SK-N-SH treated with all-trans-retinoic acid at 6 μM for 48 hours (cell line): ENCODE data around the gene ARSG.

Experiments
- ATAC-seq: fragments of 200-7000 bp; cut with Tn5 transposase; 3 replicates; pipeline ENCODE4 v1.9.1; 2020; ENCODE audit warnings: mild to moderate bottlenecking, moderate library complexity
- ARNTL ChIP-seq: fragments of 450-650 bp; formaldehyde crosslinking; IDR thresholded peaks from 2 replicates; pipeline ENCODE4 v1.5.0; 2020; ENCODE audit warnings: low read depth, mild to moderate bottlenecking, moderate library complexity, borderline replicate concordance
- CSDC2 ChIP-seq: fragments of 250-450 bp; sonication (Bioruptor Pico); IDR thresholded peaks from 2 replicates; pipeline ENCODE4 v1.5.0; 2020; ENCODE audit warnings: mild to moderate bottlenecking, moderate library complexity
- CSRNP3 ChIP-seq: fragments of 250-450 bp; sonication (Bioruptor Pico); IDR thresholded peaks from 2 replicates; pipeline ENCODE4 v1.5.1; 2021; ENCODE audit warnings: mild to moderate bottlenecking, moderate library complexity
- GLIS3 ChIP-seq: fragments of 250-450 bp; sonication (Bioruptor Pico); IDR thresholded peaks from 2 replicates; pipeline ENCODE4 v1.5.0; 2020; ENCODE audit warnings: mild to moderate bottlenecking, moderate library complexity
- OSR1 ChIP-seq: fragments of 250-450 bp; sonication (Bioruptor Pico); IDR thresholded peaks from 2 replicates; pipeline ENCODE4 v1.8.0; 2022; ENCODE audit warnings: moderate library complexity, mild to moderate bottlenecking, inconsistent platforms
- PATZ1 ChIP-seq: fragments of 250-450 bp; sonication (Bioruptor Pico); IDR thresholded peaks from 2 replicates; pipeline ENCODE4 v1.8.0; 2020; ENCODE audit warnings: mild to moderate bottlenecking, moderate library complexity, borderline replicate concordance
- PPARA ChIP-seq: fragments of 250-450 bp; sonication (Bioruptor Pico); IDR thresholded peaks from 2 replicates; pipeline ENCODE4 v1.5.0; 2020; ENCODE audit warnings: mild to moderate bottlenecking, borderline replicate concordance
- SNAI2 ChIP-seq: fragments of 250-450 bp; sonication (Bioruptor Pico); IDR thresholded peaks from 2 replicates; pipeline ENCODE4 v1.5.0; 2020; ENCODE audit warnings: mild to moderate bottlenecking, moderate library complexity
- TCF4 ChIP-seq: fragments of 250-450 bp; sonication (Bioruptor Pico); IDR thresholded peaks from 2 replicates; pipeline ENCODE4 v1.8.0; 2021; ENCODE audit warnings: mild to moderate bottlenecking, moderate library complexity, borderline replicate concordance
- TOX ChIP-seq: fragments of 250-450 bp; sonication (Bioruptor Pico); IDR thresholded peaks from 2 replicates; pipeline ENCODE4 v1.8.0; 2021; ENCODE audit warnings: mild to moderate bottlenecking, moderate library complexity, borderline replicate concordance
- ZFP3 ChIP-seq: fragments of 250-450 bp; sonication (Bioruptor Pico); IDR thresholded peaks from 2 replicates; pipeline ENCODE4 v1.5.0; 2020; ENCODE audit warnings: mild to moderate bottlenecking, moderate library complexity
- ZFP30 ChIP-seq: fragments of 450-650 bp; formaldehyde crosslinking; IDR thresholded peaks from 2 replicates; pipeline ENCODE4 v1.5.0; 2022; ENCODE audit warnings: mild to moderate bottlenecking, moderate library complexity
- ZNF565 ChIP-seq: fragments of 450-650 bp; formaldehyde crosslinking; conservative IDR thresholded peaks from 2 replicates; pipeline ENCODE4 v1.5.0; 2020; ENCODE audit warnings: low read depth, mild to moderate bottlenecking, moderate library complexity
- ZNF70 ChIP-seq: fragments of 450-650 bp; formaldehyde crosslinking; IDR thresholded peaks from 2 replicates; pipeline ENCODE4 v1.5.0; 2020; ENCODE audit warnings: mild to moderate bottlenecking, moderate library complexity
- ZNF8 ChIP-seq: fragments of 450-650 bp; formaldehyde crosslinking; IDR thresholded peaks from 2 replicates; pipeline ENCODE4 v1.5.0; 2020; ENCODE audit warnings: mild to moderate bottlenecking, moderate library complexity
- TF ChIP-seq, protein P1 (sequence below): fragments of 250-450 bp; sonication (Bioruptor Pico); IDR thresholded peaks from 2 replicates; pipeline ENCODE4 v1.5.0; 2020; ENCODE audit warnings: mild to moderate bottlenecking, moderate library complexity
- TF ChIP-seq, protein P2 (sequence below): fragments of 250-450 bp; sonication (Bioruptor Pico); IDR thresholded peaks from 2 replicates; pipeline ENCODE4 v1.5.1; 2020; ENCODE audit warnings: low read depth, mild to moderate bottlenecking, moderate library complexity
- TF ChIP-seq, protein P3 (sequence below): fragments of 250-450 bp; sonication (Bioruptor Pico); IDR thresholded peaks from 2 replicates; pipeline ENCODE4 v1.8.0; 2021; ENCODE audit warnings: low read depth, mild to moderate bottlenecking, moderate library complexity, borderline replicate concordance

The ARSG gene

GRCh38 chr17:68429881-68430280, 138.6 kb downstream of the ARSG start:
- no peak for ATAC-seq
- no peak for TF ChIP-seq SNAI2 (CRISPR knock-in tag)
- TF ChIP-seq PATZ1 (CRISPR knock-in tag): no peak
- TF ChIP-seq CSRNP3 (CRISPR knock-in tag): no peak
- TF ChIP-seq GLIS3 (CRISPR knock-in tag): no peak
- TF ChIP-seq, protein P1, sequence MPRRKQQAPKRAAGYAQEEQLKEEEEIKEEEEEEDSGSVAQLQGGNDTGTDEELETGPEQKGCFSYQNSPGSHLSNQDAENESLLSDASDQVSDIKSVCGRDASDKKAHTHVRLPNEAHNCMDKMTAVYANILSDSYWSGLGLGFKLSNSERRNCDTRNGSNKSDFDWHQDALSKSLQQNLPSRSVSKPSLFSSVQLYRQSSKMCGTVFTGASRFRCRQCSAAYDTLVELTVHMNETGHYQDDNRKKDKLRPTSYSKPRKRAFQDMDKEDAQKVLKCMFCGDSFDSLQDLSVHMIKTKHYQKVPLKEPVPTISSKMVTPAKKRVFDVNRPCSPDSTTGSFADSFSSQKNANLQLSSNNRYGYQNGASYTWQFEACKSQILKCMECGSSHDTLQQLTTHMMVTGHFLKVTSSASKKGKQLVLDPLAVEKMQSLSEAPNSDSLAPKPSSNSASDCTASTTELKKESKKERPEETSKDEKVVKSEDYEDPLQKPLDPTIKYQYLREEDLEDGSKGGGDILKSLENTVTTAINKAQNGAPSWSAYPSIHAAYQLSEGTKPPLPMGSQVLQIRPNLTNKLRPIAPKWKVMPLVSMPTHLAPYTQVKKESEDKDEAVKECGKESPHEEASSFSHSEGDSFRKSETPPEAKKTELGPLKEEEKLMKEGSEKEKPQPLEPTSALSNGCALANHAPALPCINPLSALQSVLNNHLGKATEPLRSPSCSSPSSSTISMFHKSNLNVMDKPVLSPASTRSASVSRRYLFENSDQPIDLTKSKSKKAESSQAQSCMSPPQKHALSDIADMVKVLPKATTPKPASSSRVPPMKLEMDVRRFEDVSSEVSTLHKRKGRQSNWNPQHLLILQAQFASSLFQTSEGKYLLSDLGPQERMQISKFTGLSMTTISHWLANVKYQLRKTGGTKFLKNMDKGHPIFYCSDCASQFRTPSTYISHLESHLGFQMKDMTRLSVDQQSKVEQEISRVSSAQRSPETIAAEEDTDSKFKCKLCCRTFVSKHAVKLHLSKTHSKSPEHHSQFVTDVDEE (CRISPR knock-in tag): no peak
- no peak for TF ChIP-seq TOX (CRISPR knock-in tag)

- no peak for ATAC-seq
- no peak for TF ChIP-seq SNAI2 (CRISPR knock-in tag)
Observed at GRCh38 chr17:68431045-68431608, 139.8 kb downstream of the ARSG start.

DNA sequence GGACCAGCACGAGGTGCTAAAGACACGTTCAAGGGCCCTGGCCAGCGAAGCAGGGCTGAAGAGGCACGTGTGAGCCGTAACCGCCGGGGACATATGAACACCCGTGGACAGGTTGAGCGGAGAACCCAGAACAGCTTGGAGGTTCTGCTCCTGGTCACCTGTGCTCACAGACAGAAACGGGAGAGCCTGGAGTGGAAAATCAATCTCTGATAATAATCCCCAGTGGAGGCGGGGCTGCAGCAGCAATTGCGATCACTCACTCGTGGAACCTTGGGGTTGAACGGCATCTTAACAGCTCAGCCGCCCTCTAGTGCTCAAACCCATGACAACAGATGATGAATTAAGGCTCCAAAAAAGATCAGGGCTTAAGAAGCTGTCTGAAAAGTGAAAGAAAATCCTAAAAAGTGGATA, 140.4 kb downstream of the ARSG start:
- no peak for ATAC-seq
- TF ChIP-seq CSDC2 (no peak), SNAI2 (CRISPR knock-in tag) (no peak), ZNF565 (no peak), ZFP3 (CRISPR knock-in tag) (no peak), CSRNP3 (CRISPR knock-in tag) (no peak), PATZ1 (CRISPR knock-in tag) (no peak), GLIS3 (CRISPR knock-in tag) (no peak), ZNF8 (CRISPR knock-in tag) (no peak), PPARA (CRISPR knock-in tag) (no peak), ZFP30 (CRISPR knock-in tag) (no peak), ZNF70 (no peak), OSR1 (CRISPR knock-in tag) (no peak), ARNTL (CRISPR knock-in tag) (no peak), TCF4 (no peak)
- TF ChIP-seq, protein P2, sequence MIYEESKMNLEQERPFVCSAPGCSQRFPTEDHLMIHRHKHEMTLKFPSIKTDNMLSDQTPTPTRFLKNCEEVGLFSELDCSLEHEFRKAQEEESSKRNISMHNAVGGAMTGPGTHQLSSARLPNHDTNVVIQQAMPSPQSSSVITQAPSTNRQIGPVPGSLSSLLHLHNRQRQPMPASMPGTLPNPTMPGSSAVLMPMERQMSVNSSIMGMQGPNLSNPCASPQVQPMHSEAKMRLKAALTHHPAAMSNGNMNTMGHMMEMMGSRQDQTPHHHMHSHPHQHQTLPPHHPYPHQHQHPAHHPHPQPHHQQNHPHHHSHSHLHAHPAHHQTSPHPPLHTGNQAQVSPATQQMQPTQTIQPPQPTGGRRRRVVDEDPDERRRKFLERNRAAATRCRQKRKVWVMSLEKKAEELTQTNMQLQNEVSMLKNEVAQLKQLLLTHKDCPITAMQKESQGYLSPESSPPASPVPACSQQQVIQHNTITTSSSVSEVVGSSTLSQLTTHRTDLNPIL (CRISPR knock-in tag): no peak
- TF ChIP-seq, protein P1 (CRISPR knock-in tag): no peak
- TF ChIP-seq, protein P3, sequence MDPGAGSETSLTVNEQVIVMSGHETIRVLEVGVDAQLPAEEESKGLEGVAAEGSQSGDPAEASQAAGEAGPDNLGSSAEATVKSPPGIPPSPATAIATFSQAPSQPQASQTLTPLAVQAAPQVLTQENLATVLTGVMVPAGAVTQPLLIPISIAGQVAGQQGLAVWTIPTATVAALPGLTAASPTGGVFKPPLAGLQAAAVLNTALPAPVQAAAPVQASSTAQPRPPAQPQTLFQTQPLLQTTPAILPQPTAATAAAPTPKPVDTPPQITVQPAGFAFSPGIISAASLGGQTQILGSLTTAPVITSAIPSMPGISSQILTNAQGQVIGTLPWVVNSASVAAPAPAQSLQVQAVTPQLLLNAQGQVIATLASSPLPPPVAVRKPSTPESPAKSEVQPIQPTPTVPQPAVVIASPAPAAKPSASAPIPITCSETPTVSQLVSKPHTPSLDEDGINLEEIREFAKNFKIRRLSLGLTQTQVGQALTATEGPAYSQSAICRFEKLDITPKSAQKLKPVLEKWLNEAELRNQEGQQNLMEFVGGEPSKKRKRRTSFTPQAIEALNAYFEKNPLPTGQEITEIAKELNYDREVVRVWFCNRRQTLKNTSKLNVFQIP: no peak
